DMS153 treated with DMSO at 0.1 percent for 48 hours (cell line): ENCODE results near the gene PCDH9.
A peak's percentile ranks its signal among the peaks of the same experiment; 100 is the strongest.

ENCODE experiments used
- DNase-seq: peaks from one replicate; lab custom pipeline; 2025; ENCODE audit not compliant: unreplicated experiment; lab: John Stamatoyannopoulos, UW

Gene PCDH9

GRCh38 chr13:66858163-66858562 is 372.0 kb downstream of the PCDH9 start:
- no peak for DNase-seq

GRCh38 chr13:66855131-66855530 is 375.0 kb downstream of the PCDH9 start:
- no peak for DNase-seq

- DNase-seq = no peak
These were observed 376.6 kb downstream of the PCDH9 start for GRCh38 chr13:66853564-66853963.

GRCh38 chr13:66849706-66850105 is 380.4 kb downstream of the PCDH9 start:
- DNase-seq = no peak

- no peak for DNase-seq
These were observed 382.6 kb downstream of the PCDH9 start for GRCh38 chr13:66847541-66847940.

- no peak for DNase-seq
These were observed 384.7 kb downstream of the PCDH9 start for GRCh38 chr13:66845393-66845792.

- DNase-seq = no peak
These were observed 385.2 kb downstream of the PCDH9 start for GRCh38 chr13:66844933-66845332.

GRCh38 chr13:66842766-66843165 is 387.4 kb downstream of the PCDH9 start:
- DNase-seq = no peak

- DNase-seq = no peak
These were observed 389.5 kb downstream of the PCDH9 start for GRCh38 chr13:66840621-66841020.

GRCh38 chr13:66837246-66837645 is 392.9 kb downstream of the PCDH9 start:
- DNase-seq = no peak

GRCh38 chr13:66835040-66835628 is 395.0 kb downstream of the PCDH9 start:
- peak; percentile 81 for DNase-seq

GRCh38 chr13:66830940-66831716 is 399.0 kb downstream of the PCDH9 start:
- DNase-seq = no peak

- DNase-seq = no peak
These were observed 400.3 kb downstream of the PCDH9 start for GRCh38 chr13:66829803-66830202.

GRCh38 chr13:66826398-66826797 is 403.7 kb downstream of the PCDH9 start:
- DNase-seq = no peak

- DNase-seq = no peak
These were observed 408.6 kb downstream of the PCDH9 start for GRCh38 chr13:66821551-66821950.

- DNase-seq = no peak
These were observed 418.7 kb downstream of the PCDH9 start for GRCh38 chr13:66811455-66811854.

GRCh38 chr13:66809485-66809884 is 420.7 kb downstream of the PCDH9 start:
- peak; percentile 73 for DNase-seq

GRCh38 chr13:66807251-66807650 is 422.9 kb downstream of the PCDH9 start:
- no peak for DNase-seq

- DNase-seq = no peak
These were observed 424.5 kb downstream of the PCDH9 start for GRCh38 chr13:66805657-66806056.

GRCh38 chr13:66803808-66804456 is 426.2 kb downstream of the PCDH9 start:
- DNase-seq = no peak

GRCh38 chr13:66803013-66803807 is 426.9 kb downstream of the PCDH9 start:
- no peak for DNase-seq
